HL-60 (cell line): ENCODE results near the gene PTGR3.

Experiments used
- GABPA ChIP-seq: IDR thresholded peaks from 2 replicates; pipeline ENCODE4 v1.6.1; 2012; ENCODE audit warnings: low read depth
- POLR2AphosphoS5 ChIP-seq: IDR thresholded peaks from 2 replicates; pipeline ENCODE4 v1.6.1; 2012; ENCODE audit warnings: low read depth
- SPI1 ChIP-seq: IDR thresholded peaks from 2 replicates; pipeline ENCODE4 v1.6.1; 2012; ENCODE audit warnings: low read depth, mild to moderate bottlenecking, borderline replicate concordance
- TF ChIP-seq, protein P1 (sequence below): IDR thresholded peaks from one replicate; pipeline ENCODE4 v1.5.1; 2011; ENCODE audit warnings: low read length, control low read depth, inconsistent platforms; ENCODE audit not compliant: insufficient read depth
- TF ChIP-seq, protein P2 (sequence below): IDR thresholded peaks from 2 replicates; pipeline ENCODE4 v1.6.1; 2012; ENCODE audit warnings: low read depth; ENCODE audit not compliant: insufficient replicate concordance

DNA sequence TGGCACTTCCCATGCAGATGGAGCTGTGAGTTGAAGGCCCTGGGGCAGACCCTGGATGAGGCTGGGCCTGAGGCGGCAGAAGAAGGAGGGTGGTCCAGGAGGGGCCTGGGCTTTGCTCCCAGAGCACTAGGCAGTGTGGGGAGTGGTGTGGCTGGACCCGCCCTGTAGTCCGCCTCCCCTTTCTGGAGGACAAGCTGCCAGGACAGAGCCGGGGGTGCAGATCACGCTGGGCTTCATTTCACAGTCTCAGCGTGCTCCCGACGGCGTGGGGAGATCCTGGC is 49.8 kb downstream of the PTGR3 start:
- TF ChIP-seq, protein P1, sequence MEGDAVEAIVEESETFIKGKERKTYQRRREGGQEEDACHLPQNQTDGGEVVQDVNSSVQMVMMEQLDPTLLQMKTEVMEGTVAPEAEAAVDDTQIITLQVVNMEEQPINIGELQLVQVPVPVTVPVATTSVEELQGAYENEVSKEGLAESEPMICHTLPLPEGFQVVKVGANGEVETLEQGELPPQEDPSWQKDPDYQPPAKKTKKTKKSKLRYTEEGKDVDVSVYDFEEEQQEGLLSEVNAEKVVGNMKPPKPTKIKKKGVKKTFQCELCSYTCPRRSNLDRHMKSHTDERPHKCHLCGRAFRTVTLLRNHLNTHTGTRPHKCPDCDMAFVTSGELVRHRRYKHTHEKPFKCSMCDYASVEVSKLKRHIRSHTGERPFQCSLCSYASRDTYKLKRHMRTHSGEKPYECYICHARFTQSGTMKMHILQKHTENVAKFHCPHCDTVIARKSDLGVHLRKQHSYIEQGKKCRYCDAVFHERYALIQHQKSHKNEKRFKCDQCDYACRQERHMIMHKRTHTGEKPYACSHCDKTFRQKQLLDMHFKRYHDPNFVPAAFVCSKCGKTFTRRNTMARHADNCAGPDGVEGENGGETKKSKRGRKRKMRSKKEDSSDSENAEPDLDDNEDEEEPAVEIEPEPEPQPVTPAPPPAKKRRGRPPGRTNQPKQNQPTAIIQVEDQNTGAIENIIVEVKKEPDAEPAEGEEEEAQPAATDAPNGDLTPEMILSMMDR, result no peak
- TF ChIP-seq SPI1, result no peak
- TF ChIP-seq, protein P2, sequence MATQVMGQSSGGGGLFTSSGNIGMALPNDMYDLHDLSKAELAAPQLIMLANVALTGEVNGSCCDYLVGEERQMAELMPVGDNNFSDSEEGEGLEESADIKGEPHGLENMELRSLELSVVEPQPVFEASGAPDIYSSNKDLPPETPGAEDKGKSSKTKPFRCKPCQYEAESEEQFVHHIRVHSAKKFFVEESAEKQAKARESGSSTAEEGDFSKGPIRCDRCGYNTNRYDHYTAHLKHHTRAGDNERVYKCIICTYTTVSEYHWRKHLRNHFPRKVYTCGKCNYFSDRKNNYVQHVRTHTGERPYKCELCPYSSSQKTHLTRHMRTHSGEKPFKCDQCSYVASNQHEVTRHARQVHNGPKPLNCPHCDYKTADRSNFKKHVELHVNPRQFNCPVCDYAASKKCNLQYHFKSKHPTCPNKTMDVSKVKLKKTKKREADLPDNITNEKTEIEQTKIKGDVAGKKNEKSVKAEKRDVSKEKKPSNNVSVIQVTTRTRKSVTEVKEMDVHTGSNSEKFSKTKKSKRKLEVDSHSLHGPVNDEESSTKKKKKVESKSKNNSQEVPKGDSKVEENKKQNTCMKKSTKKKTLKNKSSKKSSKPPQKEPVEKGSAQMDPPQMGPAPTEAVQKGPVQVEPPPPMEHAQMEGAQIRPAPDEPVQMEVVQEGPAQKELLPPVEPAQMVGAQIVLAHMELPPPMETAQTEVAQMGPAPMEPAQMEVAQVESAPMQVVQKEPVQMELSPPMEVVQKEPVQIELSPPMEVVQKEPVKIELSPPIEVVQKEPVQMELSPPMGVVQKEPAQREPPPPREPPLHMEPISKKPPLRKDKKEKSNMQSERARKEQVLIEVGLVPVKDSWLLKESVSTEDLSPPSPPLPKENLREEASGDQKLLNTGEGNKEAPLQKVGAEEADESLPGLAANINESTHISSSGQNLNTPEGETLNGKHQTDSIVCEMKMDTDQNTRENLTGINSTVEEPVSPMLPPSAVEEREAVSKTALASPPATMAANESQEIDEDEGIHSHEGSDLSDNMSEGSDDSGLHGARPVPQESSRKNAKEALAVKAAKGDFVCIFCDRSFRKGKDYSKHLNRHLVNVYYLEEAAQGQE, result no peak
- TF ChIP-seq POLR2AphosphoS5, result no peak
- TF ChIP-seq GABPA, result no peak
